Measurements from ENCODE around the gene CCDC200. TPM values are rescaled to one million over a fixed set of nuclear protein-coding genes. Genes with fewer than 3 reads are reported as not detected.
"Not testable (repeated sequence)": the region's sequence is repeated elsewhere in the genome, so short reads cannot be mapped to it uniquely, and the experiment has no call there.

The CCDC200 gene
- not detected for total RNA-seq

DNA sequence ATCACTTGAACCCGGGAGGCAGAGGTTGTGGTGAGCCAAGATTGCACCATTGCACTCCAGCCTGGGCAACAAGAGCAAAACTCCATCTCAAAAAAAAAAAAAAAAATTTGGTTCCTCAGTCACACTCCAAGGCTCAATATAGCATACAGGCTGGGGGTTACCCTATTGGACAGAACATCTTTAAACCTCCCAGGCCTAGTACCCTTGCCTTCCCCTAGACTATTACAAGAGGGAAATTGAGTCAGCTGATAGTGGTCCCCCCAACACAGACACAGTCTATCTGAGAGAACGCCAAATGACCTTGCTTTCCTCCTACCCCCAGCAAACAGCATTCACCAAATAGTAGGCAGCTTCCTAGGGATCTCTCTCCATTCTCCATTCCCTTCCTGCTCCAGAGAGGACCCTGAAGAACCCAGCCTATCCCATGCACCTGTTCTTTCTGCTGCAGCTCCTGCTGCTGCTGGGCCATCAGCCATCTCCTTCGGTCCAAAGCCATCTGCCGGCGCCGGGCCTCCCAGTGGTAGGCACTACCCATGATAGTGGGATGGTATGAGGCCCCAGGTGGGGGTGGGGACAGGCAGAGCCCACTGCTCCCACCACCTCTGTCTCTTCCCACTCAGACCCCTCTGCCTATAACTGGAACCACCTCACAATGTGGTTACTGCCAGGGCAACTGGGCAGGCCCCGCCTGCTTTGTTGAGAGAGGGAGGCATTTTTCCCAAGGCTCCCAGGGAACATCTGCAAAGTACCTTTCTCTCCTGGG is at the start of gene CCDC200:
TSS of gene CCDC200 (minus strand) at position 604 of the 763 bp plus-strand sequence. CDS start at position 535, 69 bp downstream.
- H3K36me3 ChIP-seq; H3K4me3 ChIP-seq; DNase-seq; H3K9ac ChIP-seq (ENCODE audit: low read depth in 2 of 2, low read length in 2 of 2); intact Hi-C loops (cut with DNase I); H3K27ac ChIP-seq; H3K27me3 ChIP-seq; H3K9me3 ChIP-seq; H3K4me1 ChIP-seq: not testable (repeated sequence)

DNA sequence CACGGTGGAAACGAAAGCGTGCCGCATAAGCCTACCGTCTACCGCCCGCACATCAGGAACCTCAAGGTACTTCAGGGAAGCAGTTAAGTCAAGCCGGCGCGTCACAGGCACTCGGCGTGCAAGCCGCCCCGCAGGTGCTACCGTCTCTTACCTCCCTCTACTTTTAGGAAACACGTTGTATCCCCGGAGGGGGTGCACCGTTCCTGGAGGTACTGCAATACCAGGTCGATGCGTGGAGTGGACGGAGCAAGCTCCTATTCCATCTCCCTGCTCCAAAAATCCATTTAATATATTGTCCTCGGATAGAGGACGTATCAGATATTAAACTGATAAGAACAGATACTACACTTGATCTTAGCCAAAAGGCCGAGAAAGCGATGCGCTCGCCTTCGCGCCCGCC is 44.5 kb upstream of the CCDC200 start:
- H3K27ac ChIP-seq; H3K4me3 ChIP-seq; H3K36me3 ChIP-seq; H3K4me1 ChIP-seq; DNase-seq; H3K9me3 ChIP-seq; intact Hi-C loops (cut with DNase I); H3K27me3 ChIP-seq; H3K9ac ChIP-seq (ENCODE audit: low read depth in 2 of 2, low read length in 2 of 2): not testable (repeated sequence)

DNA sequence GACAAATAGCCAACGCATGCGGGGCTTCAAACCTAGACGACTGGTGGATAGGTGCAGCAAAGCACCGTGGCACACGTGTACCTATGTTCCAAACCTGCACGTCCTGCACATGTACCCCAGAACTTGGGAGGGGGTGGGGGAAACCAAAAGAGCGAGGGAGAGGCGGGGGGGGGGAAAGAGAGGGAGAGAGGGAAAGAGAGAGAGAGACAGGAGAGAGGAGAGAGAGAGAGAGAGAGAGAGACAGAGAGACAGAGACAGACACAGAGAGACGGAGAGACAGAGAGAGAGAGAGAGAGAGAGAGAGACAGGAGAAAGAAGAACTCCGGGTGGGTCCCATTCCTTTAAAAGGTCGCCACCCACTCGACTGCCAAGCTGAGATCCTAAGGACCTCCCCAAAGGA is 44.1 kb upstream of the CCDC200 start:
- H3K9me3 ChIP-seq; H3K4me3 ChIP-seq; H3K27me3 ChIP-seq; H3K9ac ChIP-seq (ENCODE audit: low read depth in 2 of 2, low read length in 2 of 2); intact Hi-C loops (cut with DNase I); H3K36me3 ChIP-seq; H3K4me1 ChIP-seq; H3K27ac ChIP-seq: not testable (repeated sequence)
- DNase-seq: peak; percentile 22

DNA sequence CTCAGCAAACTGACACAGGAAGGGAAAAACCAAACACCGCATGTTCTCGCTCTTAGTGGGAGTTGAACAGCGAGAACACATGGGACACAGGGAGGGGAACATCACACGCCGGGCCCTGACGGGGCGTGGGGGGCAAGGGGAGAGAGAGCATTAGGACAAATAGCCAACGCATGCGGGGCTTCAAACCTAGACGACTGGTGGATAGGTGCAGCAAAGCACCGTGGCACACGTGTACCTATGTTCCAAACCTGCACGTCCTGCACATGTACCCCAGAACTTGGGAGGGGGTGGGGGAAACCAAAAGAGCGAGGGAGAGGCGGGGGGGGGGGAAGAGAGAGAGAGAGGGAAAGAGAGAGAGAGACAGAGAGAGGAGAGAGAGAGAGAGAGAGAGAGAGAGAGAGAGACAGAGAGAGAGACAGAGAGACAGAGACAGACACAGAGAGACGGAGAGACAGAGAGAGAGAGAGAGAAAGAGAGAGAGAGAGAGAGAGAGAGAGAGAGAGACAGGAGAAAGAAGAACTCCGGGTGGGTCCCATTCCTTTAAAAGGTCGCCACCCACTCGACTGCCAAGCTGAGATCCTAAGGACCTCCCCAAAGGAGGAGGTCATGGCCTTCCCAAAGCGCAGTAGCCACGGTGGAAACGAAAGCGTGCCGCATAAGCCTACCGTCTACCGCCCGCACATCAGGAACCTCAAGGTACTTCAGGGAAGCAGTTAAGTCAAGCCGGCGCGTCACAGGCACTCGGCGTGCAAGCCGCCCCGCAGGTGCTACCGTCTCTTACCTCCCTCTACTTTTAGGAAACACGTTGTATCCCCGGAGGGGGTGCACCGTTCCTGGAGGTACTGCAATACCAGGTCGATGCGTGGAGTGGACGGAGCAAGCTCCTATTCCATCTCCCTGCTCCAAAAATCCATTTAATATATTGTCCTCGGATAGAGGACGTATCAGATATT is 42.4 kb upstream of the CCDC200 start:
- H3K9me3 ChIP-seq; intact Hi-C loops (cut with DNase I); DNase-seq: not testable (repeated sequence)

DNA sequence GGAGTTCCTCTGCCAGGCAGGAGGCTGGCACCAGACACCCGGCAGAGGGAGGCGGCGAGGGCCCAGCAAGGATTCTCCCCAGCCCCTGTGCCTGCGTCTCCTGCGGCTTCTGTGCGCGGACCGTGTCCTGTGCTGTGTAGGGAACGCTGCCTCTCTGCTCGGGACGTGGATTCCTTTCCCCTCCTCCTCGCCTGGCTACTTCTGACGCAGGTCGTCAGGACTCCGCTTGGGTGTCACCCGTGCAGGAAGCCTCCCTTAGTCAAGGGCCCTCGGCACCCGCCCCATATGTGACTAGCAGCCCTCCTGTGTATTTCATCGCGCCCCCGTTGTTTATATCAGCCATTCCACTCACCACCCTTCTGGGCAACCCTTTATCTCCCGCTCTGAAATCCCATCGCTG is 18.0 kb upstream of the CCDC200 start:
- H3K9ac ChIP-seq (ENCODE audit: low read depth in 2 of 2, low read length in 2 of 2); H3K27ac ChIP-seq; intact Hi-C loops (cut with DNase I): not testable (repeated sequence)

More for the DNA sequence above, 42.4 kb upstream of the CCDC200 start:
- H3K27ac ChIP-seq; H3K36me3 ChIP-seq; H3K4me1 ChIP-seq; H3K4me3 ChIP-seq; H3K9ac ChIP-seq (ENCODE audit: low read depth in 2 of 2, low read length in 2 of 2); H3K27me3 ChIP-seq: not testable (repeated sequence)

DNA sequence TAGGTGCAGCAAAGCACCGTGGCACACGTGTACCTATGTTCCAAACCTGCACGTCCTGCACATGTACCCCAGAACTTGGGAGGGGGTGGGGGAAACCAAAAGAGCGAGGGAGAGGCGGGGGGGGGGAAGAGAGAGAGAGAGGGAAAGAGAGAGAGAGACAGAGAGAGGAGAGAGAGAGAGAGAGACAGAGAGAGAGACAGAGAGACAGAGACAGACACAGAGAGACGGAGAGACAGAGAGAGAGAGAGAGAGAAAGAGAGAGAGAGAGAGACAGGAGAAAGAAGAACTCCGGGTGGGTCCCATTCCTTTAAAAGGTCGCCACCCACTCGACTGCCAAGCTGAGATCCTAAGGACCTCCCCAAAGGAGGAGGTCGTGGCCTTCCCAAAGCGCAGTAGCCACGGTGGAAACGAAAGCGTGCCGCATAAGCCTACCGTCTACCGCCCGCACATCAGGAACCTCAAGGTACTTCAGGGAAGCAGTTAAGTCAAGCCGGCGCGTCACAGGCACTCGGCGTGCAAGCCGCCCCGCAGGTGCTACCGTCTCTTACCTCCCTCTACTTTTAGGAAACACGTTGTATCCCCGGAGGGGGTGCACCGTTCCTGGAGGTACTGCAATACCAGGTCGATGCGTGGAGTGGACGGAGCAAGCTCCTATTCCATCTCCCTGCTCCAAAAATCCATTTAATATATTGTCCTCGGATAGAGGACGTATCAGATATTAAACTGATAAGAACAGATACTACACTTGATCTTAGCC is 12.4 kb upstream of the CCDC200 start:
- DNase-seq; H3K36me3 ChIP-seq; H3K9me3 ChIP-seq; H3K4me3 ChIP-seq; H3K27me3 ChIP-seq; H3K4me1 ChIP-seq; H3K27ac ChIP-seq; intact Hi-C loops (cut with DNase I); H3K9ac ChIP-seq (ENCODE audit: low read depth in 2 of 2, low read length in 2 of 2): not testable (repeated sequence)

More for the DNA sequence above, 18.0 kb upstream of the CCDC200 start:
- H3K4me3 ChIP-seq, H3K27me3 ChIP-seq, H3K36me3 ChIP-seq, H3K4me1 ChIP-seq, H3K9me3 ChIP-seq, DNase-seq: not testable (repeated sequence)

DNA sequence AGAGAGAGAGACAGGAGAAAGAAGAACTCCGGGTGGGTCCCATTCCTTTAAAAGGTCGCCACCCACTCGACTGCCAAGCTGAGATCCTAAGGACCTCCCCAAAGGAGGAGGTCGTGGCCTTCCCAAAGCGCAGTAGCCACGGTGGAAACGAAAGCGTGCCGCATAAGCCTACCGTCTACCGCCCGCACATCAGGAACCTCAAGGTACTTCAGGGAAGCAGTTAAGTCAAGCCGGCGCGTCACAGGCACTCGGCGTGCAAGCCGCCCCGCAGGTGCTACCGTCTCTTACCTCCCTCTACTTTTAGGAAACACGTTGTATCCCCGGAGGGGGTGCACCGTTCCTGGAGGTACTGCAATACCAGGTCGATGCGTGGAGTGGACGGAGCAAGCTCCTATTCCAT is 11.2 kb upstream of the CCDC200 start:
- intact Hi-C loops (cut with DNase I); DNase-seq; H3K36me3 ChIP-seq; H3K27ac ChIP-seq; H3K4me3 ChIP-seq; H3K9me3 ChIP-seq; H3K4me1 ChIP-seq; H3K9ac ChIP-seq (ENCODE audit: low read depth in 2 of 2, low read length in 2 of 2); H3K27me3 ChIP-seq: not testable (repeated sequence)

DNA sequence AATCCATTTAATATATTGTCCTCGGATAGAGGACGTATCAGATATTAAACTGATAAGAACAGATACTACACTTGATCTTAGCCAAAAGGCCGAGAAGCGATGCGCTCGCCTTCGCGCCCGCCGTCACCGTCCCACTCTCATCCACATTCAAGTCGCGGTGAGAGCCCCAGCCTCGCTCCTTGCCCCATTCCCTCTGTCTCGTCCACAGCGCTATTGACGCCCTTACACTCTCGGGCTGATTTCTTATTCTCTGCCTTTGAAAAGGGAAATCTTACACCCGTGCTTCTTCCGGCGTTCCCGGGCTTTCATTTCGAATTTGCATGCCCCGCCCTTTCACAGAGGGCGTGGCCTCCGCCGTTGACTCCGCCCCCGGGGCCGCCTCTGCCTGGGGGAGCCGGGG is 5.5 kb upstream of the CCDC200 start, which contains the start of gene RNU2-1:
TSS of gene RNU2-1 (minus strand) at position 101 of the 400 bp plus-strand sequence.
- H3K4me3 ChIP-seq; H3K9ac ChIP-seq (ENCODE audit: low read depth in 2 of 2, low read length in 2 of 2); H3K27me3 ChIP-seq; intact Hi-C loops (cut with DNase I); H3K36me3 ChIP-seq; H3K4me1 ChIP-seq; H3K27ac ChIP-seq; H3K9me3 ChIP-seq; DNase-seq: not testable (repeated sequence)

DNA sequence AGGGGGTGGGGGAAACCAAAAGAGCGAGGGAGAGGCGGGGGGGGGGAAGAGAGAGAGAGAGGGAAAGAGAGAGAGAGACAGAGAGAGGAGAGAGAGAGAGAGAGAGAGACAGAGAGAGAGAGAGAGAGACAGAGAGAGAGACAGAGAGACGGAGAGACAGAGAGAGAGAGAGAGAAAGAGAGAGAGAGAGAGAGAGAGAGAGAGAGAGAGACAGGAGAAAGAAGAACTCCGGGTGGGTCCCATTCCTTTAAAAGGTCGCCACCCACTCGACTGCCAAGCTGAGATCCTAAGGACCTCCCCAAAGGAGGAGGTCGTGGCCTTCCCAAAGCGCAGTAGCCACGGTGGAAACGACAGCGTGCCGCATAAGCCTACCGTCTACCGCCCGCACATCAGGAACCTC is 4.8 kb upstream of the CCDC200 start:
- H3K9me3 ChIP-seq; H3K27ac ChIP-seq; DNase-seq; H3K9ac ChIP-seq (ENCODE audit: low read depth in 2 of 2, low read length in 2 of 2); intact Hi-C loops (cut with DNase I); H3K27me3 ChIP-seq; H3K4me3 ChIP-seq; H3K4me1 ChIP-seq; H3K36me3 ChIP-seq: not testable (repeated sequence)

DNA sequence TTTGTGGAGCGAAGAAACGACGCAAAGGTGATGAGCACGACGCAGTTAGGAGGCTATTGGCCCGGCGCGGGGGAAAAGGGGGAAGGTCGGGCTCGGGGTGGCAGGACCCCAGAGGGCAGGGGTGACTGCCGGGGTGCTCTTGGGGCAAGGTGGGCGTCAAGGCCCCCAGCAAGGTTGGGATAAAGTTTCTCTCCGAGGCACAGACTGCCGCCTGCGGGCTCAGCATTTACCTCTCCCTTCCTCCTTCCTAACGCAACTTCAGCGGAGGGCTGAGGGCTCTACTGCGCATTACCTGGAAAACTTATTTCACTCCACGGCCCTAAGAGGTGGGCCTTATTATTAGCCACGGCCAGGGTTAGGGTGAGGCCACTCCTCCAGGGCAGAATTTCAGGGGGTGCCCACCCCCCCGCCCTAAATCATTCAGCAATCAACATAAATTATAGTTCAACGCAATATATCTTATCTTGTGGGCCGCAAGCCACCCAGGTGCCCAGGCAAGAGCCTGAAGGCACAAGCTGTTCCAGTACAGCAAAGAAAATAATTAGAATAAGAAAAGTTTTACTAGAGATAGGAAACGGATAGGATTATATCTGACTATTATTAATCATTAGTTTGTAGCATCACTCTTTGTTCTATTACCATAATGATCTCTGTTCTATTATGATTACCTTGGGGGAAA is 3.7 kb upstream of the CCDC200 start:
- DNase-seq: peak; percentile 85
- H3K27ac ChIP-seq; intact Hi-C loops (cut with DNase I); H3K27me3 ChIP-seq; H3K4me1 ChIP-seq; H3K4me3 ChIP-seq; H3K9me3 ChIP-seq; H3K36me3 ChIP-seq: not testable (repeated sequence)
- peak overlapping the region in 1 of 2 donors; percentile 83 for H3K9ac ChIP-seq (ENCODE audit: low read depth in 2 of 2, low read length in 2 of 2)

DNA sequence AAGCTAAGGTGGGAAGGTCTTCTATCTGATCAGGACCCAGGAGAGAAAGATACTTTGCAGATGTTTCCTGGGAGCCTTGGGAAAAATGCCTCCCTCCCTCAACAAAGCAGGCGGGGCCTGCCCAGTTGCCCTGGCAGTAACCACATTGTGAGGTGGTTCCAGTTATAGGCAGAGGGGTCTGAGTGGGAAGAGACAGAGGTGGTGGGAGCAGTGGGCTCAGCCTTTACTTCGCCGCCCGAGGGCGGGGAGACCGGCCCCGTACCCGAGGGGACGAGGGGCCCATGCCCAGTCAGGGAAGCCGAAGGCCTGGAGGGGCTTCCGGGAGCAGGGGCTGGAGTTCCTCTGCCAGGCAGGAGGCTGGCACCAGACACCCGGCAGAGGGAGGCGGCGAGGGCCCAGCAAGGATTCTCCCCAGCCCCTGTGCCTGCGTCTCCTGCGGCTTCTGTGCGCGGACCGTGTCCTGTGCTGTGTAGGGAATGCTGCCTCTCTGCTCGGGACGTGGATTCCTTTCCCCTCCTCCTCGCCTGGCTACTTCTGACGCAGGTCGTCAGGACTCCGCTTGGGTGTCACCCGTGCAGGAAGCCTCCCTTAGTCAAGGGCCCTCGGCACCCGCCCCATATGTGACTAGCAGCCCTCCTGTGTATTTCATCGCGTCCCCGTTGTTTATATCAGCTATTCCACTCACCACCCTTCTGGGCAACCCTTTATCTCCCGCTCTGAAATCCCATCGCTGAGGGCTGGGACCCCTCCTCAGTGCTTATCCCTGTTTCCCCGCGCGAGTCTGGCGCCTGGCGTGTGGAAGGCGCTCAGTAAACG is 3.0 kb upstream of the CCDC200 start:
- peak; percentile 23 for DNase-seq
- H3K27me3 ChIP-seq; H3K4me1 ChIP-seq; H3K4me3 ChIP-seq; H3K27ac ChIP-seq; H3K36me3 ChIP-seq; H3K9me3 ChIP-seq; intact Hi-C loops (cut with DNase I): not testable (repeated sequence)
- peak overlapping the region in 1 of 2 donors; percentile 83 for H3K9ac ChIP-seq (ENCODE audit: low read depth in 2 of 2, low read length in 2 of 2)

Measured in colonic mucosa (tissue), 4 donors.